ENCODE results near the gene DDN. TPM values are rescaled to one million over a fixed set of nuclear protein-coding genes. Genes with fewer than 3 reads are reported as not detected.

DDN gene
- total RNA-seq, 1 donor from 2014 or later = 6.4 TPM

DNA sequence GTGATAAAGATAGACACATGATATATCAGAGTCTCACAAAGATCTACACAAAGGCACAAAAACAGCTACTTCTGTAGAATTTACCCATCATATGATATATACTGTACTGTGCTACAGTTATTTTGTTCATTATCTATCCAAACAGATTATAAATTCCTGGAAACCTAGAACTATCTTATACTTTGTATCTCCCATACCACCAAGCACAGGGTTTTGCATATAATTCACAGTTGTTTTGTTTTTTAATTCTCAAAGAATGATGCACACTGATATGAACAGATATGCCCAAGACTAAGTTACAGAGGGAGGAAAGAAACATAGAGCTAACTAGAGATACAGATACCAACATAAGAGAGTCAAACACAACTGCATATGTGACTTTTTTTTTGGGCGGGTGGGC, 16.0 kb upstream of the DDN start:
- DNase-seq = no peak
- TF ChIP-seq, protein P1, sequence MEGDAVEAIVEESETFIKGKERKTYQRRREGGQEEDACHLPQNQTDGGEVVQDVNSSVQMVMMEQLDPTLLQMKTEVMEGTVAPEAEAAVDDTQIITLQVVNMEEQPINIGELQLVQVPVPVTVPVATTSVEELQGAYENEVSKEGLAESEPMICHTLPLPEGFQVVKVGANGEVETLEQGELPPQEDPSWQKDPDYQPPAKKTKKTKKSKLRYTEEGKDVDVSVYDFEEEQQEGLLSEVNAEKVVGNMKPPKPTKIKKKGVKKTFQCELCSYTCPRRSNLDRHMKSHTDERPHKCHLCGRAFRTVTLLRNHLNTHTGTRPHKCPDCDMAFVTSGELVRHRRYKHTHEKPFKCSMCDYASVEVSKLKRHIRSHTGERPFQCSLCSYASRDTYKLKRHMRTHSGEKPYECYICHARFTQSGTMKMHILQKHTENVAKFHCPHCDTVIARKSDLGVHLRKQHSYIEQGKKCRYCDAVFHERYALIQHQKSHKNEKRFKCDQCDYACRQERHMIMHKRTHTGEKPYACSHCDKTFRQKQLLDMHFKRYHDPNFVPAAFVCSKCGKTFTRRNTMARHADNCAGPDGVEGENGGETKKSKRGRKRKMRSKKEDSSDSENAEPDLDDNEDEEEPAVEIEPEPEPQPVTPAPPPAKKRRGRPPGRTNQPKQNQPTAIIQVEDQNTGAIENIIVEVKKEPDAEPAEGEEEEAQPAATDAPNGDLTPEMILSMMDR (IDR thresholded peaks at IDR 0.05; ENCODE audit: partially characterized antibody, unreplicated experiment) = no peak
- peaks cover 4% of the 10 kb centered on the region for H3K27me3 Mint-ChIP-seq (ENCODE audit: unreplicated experiment)
- no peak overlapping the region for H3K27ac Mint-ChIP-seq (ENCODE audit: unreplicated experiment)
- H3K36me3 Mint-ChIP-seq (ENCODE audit: unreplicated experiment) = no peaks in the 10 kb centered on the region
- H3K4me3 Mint-ChIP-seq (ENCODE audit: unreplicated experiment) = no peak overlapping the region
- peaks cover 7% of the 10 kb centered on the region for H3K9me3 Mint-ChIP-seq (ENCODE audit: unreplicated experiment)
- H3K4me1 Mint-ChIP-seq (ENCODE audit: low read depth, unreplicated experiment) = peaks cover 10% of the 10 kb centered on the region

DNA sequence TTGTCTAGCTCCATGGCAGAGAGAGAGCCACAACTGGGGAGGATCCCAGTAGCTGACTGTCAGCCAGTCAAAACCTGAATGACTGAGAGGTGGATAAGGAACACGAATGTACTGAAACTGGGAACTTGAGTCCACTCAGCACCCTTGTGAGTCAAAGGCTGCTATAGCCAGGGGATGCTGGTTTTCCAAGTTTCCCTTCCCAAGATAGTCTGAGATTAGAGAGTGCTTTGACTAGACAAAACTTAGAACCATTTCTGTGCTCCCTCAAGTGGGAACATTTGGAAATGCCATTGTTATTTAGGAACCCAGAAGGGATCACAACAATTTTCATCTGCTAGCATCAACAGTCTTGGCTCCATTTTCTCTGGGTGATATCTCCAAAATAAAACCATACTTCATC, 15.4 kb upstream of the DDN start:
- Mint-ChIP-seq H3K36me3 (ENCODE audit: unreplicated experiment) (no peaks in the 10 kb centered on the region), H3K27ac (ENCODE audit: unreplicated experiment) (no peak overlapping the region), H3K9me3 (ENCODE audit: unreplicated experiment) (peaks cover 7% of the 10 kb centered on the region), H3K4me1 (ENCODE audit: low read depth, unreplicated experiment) (peaks cover 6% of the 10 kb centered on the region), H3K27me3 (ENCODE audit: unreplicated experiment) (peaks cover 4% of the 10 kb centered on the region), H3K4me3 (ENCODE audit: unreplicated experiment) (no peak overlapping the region)
- TF ChIP-seq, protein P1 (IDR thresholded peaks at IDR 0.05; ENCODE audit: partially characterized antibody, unreplicated experiment) = no peak
- DNase-seq = no peak

GRCh38 chr12:49013428-49013827, 14.3 kb upstream of the DDN start:
- H3K27me3 Mint-ChIP-seq (ENCODE audit: unreplicated experiment) = peaks cover 2% of the 10 kb centered on the region
- DNase-seq = no peak
- TF ChIP-seq, protein P1 (IDR thresholded peaks at IDR 0.05; ENCODE audit: partially characterized antibody, unreplicated experiment) = no peak
- H3K9me3 Mint-ChIP-seq (ENCODE audit: unreplicated experiment) = peaks cover 7% of the 10 kb centered on the region
- H3K4me3 Mint-ChIP-seq (ENCODE audit: unreplicated experiment) = no peak overlapping the region
- no peaks in the 10 kb centered on the region for H3K36me3 Mint-ChIP-seq (ENCODE audit: unreplicated experiment)
- no peak overlapping the region for H3K27ac Mint-ChIP-seq (ENCODE audit: unreplicated experiment)
- peaks cover 4% of the 10 kb centered on the region for H3K4me1 Mint-ChIP-seq (ENCODE audit: low read depth, unreplicated experiment)

- no peaks in the 10 kb centered on the region for H3K36me3 Mint-ChIP-seq (ENCODE audit: unreplicated experiment)
- DNase-seq = no peak
- TF ChIP-seq, protein P1 (IDR thresholded peaks at IDR 0.05; ENCODE audit: partially characterized antibody, unreplicated experiment) = no peak
- peaks cover under 1% of the 10 kb centered on the region for H3K9me3 Mint-ChIP-seq (ENCODE audit: unreplicated experiment)
- H3K4me3 Mint-ChIP-seq (ENCODE audit: unreplicated experiment) = no peak overlapping the region
- peaks cover 2% of the 10 kb centered on the region for H3K4me1 Mint-ChIP-seq (ENCODE audit: low read depth, unreplicated experiment)
- peaks cover 2% of the 10 kb centered on the region for H3K27me3 Mint-ChIP-seq (ENCODE audit: unreplicated experiment)
- H3K27ac Mint-ChIP-seq (ENCODE audit: unreplicated experiment) = no peak overlapping the region
These were observed 13.6 kb upstream of the DDN start for GRCh38 chr12:49012739-49013138.

DNA sequence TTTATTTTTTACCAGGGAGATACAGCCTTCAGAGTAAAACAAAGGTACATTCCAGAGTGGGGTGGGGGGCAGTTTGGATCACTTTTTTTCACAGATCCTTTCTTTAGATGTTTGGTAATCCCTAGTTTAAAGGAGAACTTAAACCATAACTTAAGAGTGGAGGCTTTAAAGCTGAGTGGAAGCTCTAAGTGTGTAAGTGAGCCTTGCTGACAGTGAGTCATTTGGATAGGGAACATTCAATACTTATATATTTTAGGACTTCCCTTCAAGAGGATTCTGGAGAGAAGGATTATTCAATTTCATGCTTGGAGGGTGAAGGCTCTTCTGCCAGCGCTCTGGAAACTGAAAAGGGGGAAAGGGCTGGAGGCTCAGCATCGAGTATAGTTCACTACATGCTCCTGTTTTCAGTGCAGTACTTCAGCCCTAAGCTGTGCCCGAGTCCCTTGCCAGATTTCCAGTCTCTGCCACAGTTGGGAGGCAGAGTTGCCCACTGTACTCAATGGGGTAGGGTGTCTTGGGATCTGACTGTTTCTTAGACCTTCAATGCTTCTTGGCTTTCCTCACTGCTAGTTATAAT, 11.0 kb upstream of the DDN start:
- H3K27ac Mint-ChIP-seq (ENCODE audit: unreplicated experiment) = no peak overlapping the region
- H3K4me1 Mint-ChIP-seq (ENCODE audit: low read depth, unreplicated experiment) = no peaks in the 10 kb centered on the region
- no peaks in the 10 kb centered on the region for H3K27me3 Mint-ChIP-seq (ENCODE audit: unreplicated experiment)
- H3K36me3 Mint-ChIP-seq (ENCODE audit: unreplicated experiment) = no peaks in the 10 kb centered on the region
- TF ChIP-seq, protein P1 (IDR thresholded peaks at IDR 0.05; ENCODE audit: partially characterized antibody, unreplicated experiment) = no peak
- DNase-seq = no peak
- no peak overlapping the region for H3K4me3 Mint-ChIP-seq (ENCODE audit: unreplicated experiment)
- H3K9me3 Mint-ChIP-seq (ENCODE audit: unreplicated experiment) = no peaks in the 10 kb centered on the region
